ENCODE results near the gene CMTR1.

Gene CMTR1

GRCh38 chr6:37489697-37490336 lies 56.8 kb downstream of the CMTR1 start:
- no peaks in the 10 kb centered on the region for H3K9me3 ChIP-seq (ENCODE audit: control insufficient read depth, low read depth, low read length)
- H3K36me3 ChIP-seq (ENCODE audit: control insufficient read depth, low read depth, low read length): no peaks in the 10 kb centered on the region
- H3K4me3 ChIP-seq (ENCODE audit: low read length): no peak overlapping the region
- H3K27ac ChIP-seq (ENCODE audit: low read length): no peak overlapping the region
- H3K9ac ChIP-seq (ENCODE audit: low read length): no peak overlapping the region
- no peaks in the 10 kb centered on the region for H3K27me3 ChIP-seq (ENCODE audit: control insufficient read depth, insufficient read depth, low read length)
- peaks cover 11% of the 10 kb centered on the region for H3K4me1 ChIP-seq (ENCODE audit: control insufficient read depth, low read depth, low read length)

- H3K36me3 ChIP-seq (ENCODE audit: control insufficient read depth, low read depth, low read length): no peaks in the 10 kb centered on the region
- no peak overlapping the region for H3K4me3 ChIP-seq (ENCODE audit: low read length)
- peaks cover 11% of the 10 kb centered on the region for H3K4me1 ChIP-seq (ENCODE audit: control insufficient read depth, low read depth, low read length)
- no peak overlapping the region for H3K27ac ChIP-seq (ENCODE audit: low read length)
- H3K9ac ChIP-seq (ENCODE audit: low read length): no peak overlapping the region
- no peaks in the 10 kb centered on the region for H3K27me3 ChIP-seq (ENCODE audit: control insufficient read depth, insufficient read depth, low read length)
- H3K9me3 ChIP-seq (ENCODE audit: control insufficient read depth, low read depth, low read length): no peaks in the 10 kb centered on the region
Measured at GRCh38 chr6:37490536-37491170, 57.6 kb downstream of the CMTR1 start.

- Histone ChIP-seq H3K27me3 (ENCODE audit: control insufficient read depth, insufficient read depth, low read length) (no peaks in the 10 kb centered on the region), H3K27ac (ENCODE audit: low read length) (no peak overlapping the region), H3K9me3 (ENCODE audit: control insufficient read depth, low read depth, low read length) (no peaks in the 10 kb centered on the region), H3K9ac (ENCODE audit: low read length) (no peak overlapping the region), H3K4me3 (ENCODE audit: low read length) (no peak overlapping the region), H3K4me1 (ENCODE audit: control insufficient read depth, low read depth, low read length) (peaks cover 11% of the 10 kb centered on the region), H3K36me3 (ENCODE audit: control insufficient read depth, low read depth, low read length) (no peaks in the 10 kb centered on the region)
Measured at GRCh38 chr6:37491171-37491829, 58.3 kb downstream of the CMTR1 start.

DNA sequence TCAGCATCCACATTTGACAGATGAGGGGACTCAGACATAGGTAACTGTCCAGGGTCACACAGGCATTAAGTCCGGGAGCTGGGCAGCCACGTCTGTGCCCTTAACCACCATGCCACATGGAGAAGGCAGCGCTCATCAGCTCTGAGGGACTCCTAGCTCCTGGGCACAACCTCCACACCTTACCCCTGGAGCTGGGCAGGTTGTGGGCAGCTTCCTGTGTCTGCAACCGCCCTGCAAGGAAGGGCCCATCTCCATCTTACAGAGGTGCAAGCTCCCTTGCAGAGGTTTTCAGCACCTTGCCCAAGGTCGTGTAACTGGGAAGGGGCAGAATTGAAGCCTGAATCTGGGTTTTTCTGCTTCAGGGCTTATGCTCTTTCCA lies 58.8 kb downstream of the CMTR1 start:
- Histone ChIP-seq H3K4me3 (ENCODE audit: low read length) (no peak overlapping the region), H3K9me3 (ENCODE audit: control insufficient read depth, low read depth, low read length) (no peaks in the 10 kb centered on the region), H3K27ac (ENCODE audit: low read length) (no peak overlapping the region), H3K9ac (ENCODE audit: low read length) (no peak overlapping the region), H3K36me3 (ENCODE audit: control insufficient read depth, low read depth, low read length) (no peaks in the 10 kb centered on the region), H3K4me1 (ENCODE audit: control insufficient read depth, low read depth, low read length) (peaks cover 11% of the 10 kb centered on the region), H3K27me3 (ENCODE audit: control insufficient read depth, insufficient read depth, low read length) (no peaks in the 10 kb centered on the region)

DNA sequence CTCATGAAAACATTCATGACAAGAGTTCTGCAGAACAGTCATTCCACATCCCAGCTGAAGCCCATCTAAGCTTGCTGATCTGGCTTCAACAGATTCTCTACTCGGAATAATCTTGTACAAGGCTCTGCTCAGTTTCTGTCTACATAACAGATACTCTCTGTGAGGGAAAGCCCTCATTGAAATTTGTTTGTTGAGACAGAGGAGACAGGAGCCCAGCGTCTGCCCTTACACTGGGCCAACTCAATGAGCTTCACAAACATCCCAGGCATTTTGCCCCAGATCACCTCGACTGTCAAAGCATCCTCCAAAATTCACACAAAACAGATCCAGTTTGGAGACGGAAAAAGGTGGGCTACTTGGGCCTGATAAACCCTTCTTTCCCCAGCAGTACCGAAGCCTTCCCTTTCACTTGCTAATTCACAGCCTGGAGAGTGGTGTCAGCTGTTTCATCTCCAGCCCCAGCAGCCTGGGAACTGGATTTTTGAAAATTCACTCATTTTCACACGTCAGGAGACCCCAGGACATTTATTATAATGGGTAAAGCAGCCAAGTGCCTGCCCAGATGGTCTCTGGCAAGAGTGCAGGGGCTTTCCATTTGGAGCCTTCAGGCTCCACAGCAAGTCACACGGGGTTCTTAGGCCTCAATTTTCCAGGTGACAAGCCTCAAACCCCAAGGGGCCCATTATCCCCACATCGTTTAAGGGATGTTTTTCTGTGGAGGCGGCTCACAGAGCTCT lies 59.4 kb downstream of the CMTR1 start:
- no peaks in the 10 kb centered on the region for H3K36me3 ChIP-seq (ENCODE audit: control insufficient read depth, low read depth, low read length)
- no peak overlapping the region for H3K9ac ChIP-seq (ENCODE audit: low read length)
- no peak overlapping the region for H3K27ac ChIP-seq (ENCODE audit: low read length)
- H3K9me3 ChIP-seq (ENCODE audit: control insufficient read depth, low read depth, low read length): no peaks in the 10 kb centered on the region
- H3K4me3 ChIP-seq (ENCODE audit: low read length): peak overlapping the region; percentile 26
- H3K27me3 ChIP-seq (ENCODE audit: control insufficient read depth, insufficient read depth, low read length): no peaks in the 10 kb centered on the region
- H3K4me1 ChIP-seq (ENCODE audit: control insufficient read depth, low read depth, low read length): peaks cover 11% of the 10 kb centered on the region

- Histone ChIP-seq H3K9me3 (ENCODE audit: control insufficient read depth, low read depth, low read length) (no peaks in the 10 kb centered on the region), H3K9ac (ENCODE audit: low read length) (no peak overlapping the region), H3K27me3 (ENCODE audit: control insufficient read depth, insufficient read depth, low read length) (no peaks in the 10 kb centered on the region), H3K36me3 (ENCODE audit: control insufficient read depth, low read depth, low read length) (no peaks in the 10 kb centered on the region), H3K4me1 (ENCODE audit: control insufficient read depth, low read depth, low read length) (peaks cover 11% of the 10 kb centered on the region), H3K4me3 (ENCODE audit: low read length) (no peak overlapping the region), H3K27ac (ENCODE audit: low read length) (no peak overlapping the region)
Measured at GRCh38 chr6:37492991-37493660, 60.1 kb downstream of the CMTR1 start.

GRCh38 chr6:37493661-37493995 lies 60.6 kb downstream of the CMTR1 start:
- Histone ChIP-seq H3K36me3 (ENCODE audit: control insufficient read depth, low read depth, low read length) (no peaks in the 10 kb centered on the region), H3K9me3 (ENCODE audit: control insufficient read depth, low read depth, low read length) (no peaks in the 10 kb centered on the region), H3K27me3 (ENCODE audit: control insufficient read depth, insufficient read depth, low read length) (no peaks in the 10 kb centered on the region), H3K4me3 (ENCODE audit: low read length) (no peak overlapping the region), H3K9ac (ENCODE audit: low read length) (no peak overlapping the region), H3K4me1 (ENCODE audit: control insufficient read depth, low read depth, low read length) (peaks cover 11% of the 10 kb centered on the region), H3K27ac (ENCODE audit: low read length) (no peak overlapping the region)

DNA sequence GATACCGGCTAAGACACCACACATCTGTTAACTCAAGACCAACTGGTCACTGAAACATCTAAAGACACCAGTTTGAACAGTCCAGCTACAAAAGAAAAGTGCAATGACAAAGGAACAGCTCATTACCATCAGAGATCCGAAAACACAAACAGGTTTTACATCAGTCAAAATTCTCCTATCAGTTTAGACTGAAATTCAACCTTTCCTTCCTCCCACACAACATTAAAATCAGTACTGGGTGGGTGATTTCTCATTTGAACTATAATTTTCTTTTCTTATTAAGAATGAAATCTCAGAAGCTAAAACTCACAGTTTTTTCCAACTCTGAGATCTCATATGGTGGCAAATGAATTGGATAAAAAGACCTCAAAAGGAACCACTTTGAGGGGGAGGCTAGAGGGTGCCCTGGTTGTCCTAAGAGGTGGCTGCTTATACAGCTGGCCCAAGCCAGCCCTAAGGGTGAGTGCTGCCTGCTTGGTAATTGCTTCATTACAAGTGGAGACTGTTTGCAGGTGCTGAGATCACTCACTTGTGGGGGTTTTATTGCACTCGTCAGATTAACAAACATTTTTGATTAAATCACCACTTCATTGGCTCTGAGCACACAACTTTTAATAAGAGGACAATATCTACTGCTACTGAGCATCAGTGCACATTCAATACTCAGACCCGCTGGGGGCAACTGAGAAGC lies 62.4 kb downstream of the CMTR1 start:
- no peaks in the 10 kb centered on the region for H3K9me3 ChIP-seq (ENCODE audit: control insufficient read depth, low read depth, low read length)
- H3K36me3 ChIP-seq (ENCODE audit: control insufficient read depth, low read depth, low read length): no peaks in the 10 kb centered on the region
- no peak overlapping the region for H3K4me3 ChIP-seq (ENCODE audit: low read length)
- H3K9ac ChIP-seq (ENCODE audit: low read length): no peak overlapping the region
- no peak overlapping the region for H3K27ac ChIP-seq (ENCODE audit: low read length)
- H3K27me3 ChIP-seq (ENCODE audit: control insufficient read depth, insufficient read depth, low read length): no peaks in the 10 kb centered on the region
- peaks cover 11% of the 10 kb centered on the region for H3K4me1 ChIP-seq (ENCODE audit: control insufficient read depth, low read depth, low read length)

DNA sequence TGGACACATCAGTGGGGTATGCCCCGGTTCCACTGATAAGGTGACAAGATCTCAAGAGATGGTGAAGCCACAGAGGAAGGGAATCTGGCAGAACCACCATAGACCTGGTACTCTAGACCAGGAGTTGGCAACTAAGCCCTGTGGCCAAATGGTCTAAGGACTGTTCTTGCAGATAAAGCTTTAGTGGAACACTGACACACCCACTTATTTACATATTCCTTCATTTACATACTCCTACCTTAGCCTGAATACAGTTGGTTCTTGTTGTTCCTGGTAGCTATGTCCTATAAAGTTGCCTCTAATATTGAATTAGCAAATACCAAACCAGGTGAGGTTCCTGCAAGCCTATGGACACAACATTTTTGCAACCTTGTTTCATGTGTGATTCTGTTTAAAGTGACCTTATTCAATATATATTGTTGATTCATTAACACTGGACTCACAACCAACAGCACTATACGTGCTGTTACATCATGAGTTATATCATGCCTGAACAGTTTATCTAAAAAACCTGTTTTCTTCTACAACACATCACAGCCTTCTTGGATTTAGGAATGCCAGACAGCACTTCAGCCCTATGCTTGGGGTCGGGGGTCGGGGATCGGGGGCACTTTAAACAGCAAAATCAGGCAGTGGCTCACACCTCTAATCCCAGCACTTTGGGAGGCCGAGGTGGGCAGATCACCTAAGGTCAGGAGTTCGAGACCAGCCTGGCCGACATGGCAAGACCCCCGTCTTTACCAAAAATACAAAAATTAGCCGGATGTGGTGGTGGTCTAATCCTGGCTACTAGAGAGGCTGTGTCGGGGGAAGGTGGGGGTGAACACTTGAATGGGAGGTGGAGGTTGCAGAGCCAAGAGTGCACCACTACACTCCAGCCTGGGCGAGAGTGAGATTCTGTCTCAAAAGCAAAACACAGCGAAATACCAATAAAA lies 64.2 kb downstream of the CMTR1 start:
- no peak overlapping the region for H3K4me3 ChIP-seq (ENCODE audit: low read length)
- no peaks in the 10 kb centered on the region for H3K9me3 ChIP-seq (ENCODE audit: control insufficient read depth, low read depth, low read length)
- H3K27ac ChIP-seq (ENCODE audit: low read length): no peak overlapping the region
- peaks cover 6% of the 10 kb centered on the region for H3K4me1 ChIP-seq (ENCODE audit: control insufficient read depth, low read depth, low read length)
- H3K27me3 ChIP-seq (ENCODE audit: control insufficient read depth, insufficient read depth, low read length): peaks cover 8% of the 10 kb centered on the region
- H3K36me3 ChIP-seq (ENCODE audit: control insufficient read depth, low read depth, low read length): no peaks in the 10 kb centered on the region
- H3K9ac ChIP-seq (ENCODE audit: low read length): no peak overlapping the region
